HG03066 (cell line): ENCODE measurements around the gene VKORC1L1.

Experiments used
- ATAC-seq: cut with Tn5 transposase; IDR thresholded peaks from one replicate; pipeline ENCODE4 v1.9.1; 2021; ENCODE audit warnings: low read depth; ENCODE audit not compliant: unreplicated experiment

VKORC1L1 gene

DNA sequence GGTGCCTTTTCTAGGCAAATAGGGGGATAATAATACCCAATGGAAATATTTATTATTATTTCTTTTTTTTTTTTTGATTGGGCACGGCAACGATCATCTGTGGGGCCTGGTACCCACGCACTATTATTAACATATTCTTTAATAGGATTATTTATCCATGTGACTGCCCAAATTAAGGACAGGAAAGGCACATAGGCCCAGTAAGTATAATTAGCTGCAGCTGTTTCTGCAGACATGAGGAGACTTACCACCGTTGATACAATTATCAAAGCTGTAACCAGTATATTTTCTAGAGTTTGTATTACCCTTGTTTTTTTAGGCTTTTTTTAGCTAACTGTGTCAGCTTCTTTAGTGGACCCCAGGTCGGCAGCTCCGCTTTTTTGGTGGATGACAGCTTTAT is 134.4 kb downstream of the VKORC1L1 start:
- ATAC-seq = no peak
